Subcutaneous abdominal adipose tissue (tissue), 5 donors: Measurements from ENCODE around the gene POU2F1.

Experiments used
- H3K27ac ChIP-seq: one replicate; pipeline ENCODE4 v1.7.0; 2013; ENCODE audit warnings: low read depth, mild to moderate bottlenecking, inconsistent platforms, low read length, moderate library complexity
- H3K27me3 ChIP-seq, 5 donors: one replicate each; pipeline ENCODE4 v1.7.0; 2013; ENCODE audit warnings: low read length in 5 of 5, inconsistent platforms in 1 of 5; ENCODE audit not compliant: control insufficient read depth in 5 of 5, insufficient read depth in 4 of 5
- H3K36me3 ChIP-seq, 5 donors: one replicate each; pipeline ENCODE4 v1.7.0; 2013; ENCODE audit warnings: low read length in 5 of 5; ENCODE audit not compliant: control insufficient read depth in 5 of 5, insufficient read depth in 5 of 5
- H3K4me1 ChIP-seq, 5 donors: one replicate each; pipeline ENCODE4 v1.7.0; 2013; ENCODE audit warnings: low read length in 5 of 5, mild to moderate bottlenecking in 3 of 5, moderate library complexity in 1 of 5; ENCODE audit not compliant: control insufficient read depth in 5 of 5, insufficient read depth in 5 of 5
- H3K4me3 ChIP-seq, 5 donors: one replicate each; pipeline ENCODE4 v1.7.0; 2013; ENCODE audit warnings: low read length in 5 of 5, low read depth in 1 of 5
- H3K9ac ChIP-seq, 5 donors: one replicate each; pipeline ENCODE4 v1.7.0; 2013; ENCODE audit warnings: low read length in 5 of 5, mild to moderate bottlenecking in 4 of 5, moderate library complexity in 3 of 5
- H3K9me3 ChIP-seq, 5 donors: one replicate each; pipeline ENCODE4 v1.7.0; 2013; ENCODE audit warnings: low read length in 5 of 5; ENCODE audit not compliant: control insufficient read depth in 5 of 5
- donor health status: healthy.
- donor health status: healthy.
- donor health status: healthy.
- donor health status: healthy.
- donor health status: healthy.

POU2F1 gene

GRCh38 chr1:167472752-167473521, 252.3 kb downstream of the POU2F1 start:
- Histone ChIP-seq H3K4me3 (no peak overlapping the region), H3K36me3 (no peaks in the 10 kb centered on the region)

GRCh38 chr1:167473761-167474160, 253.1 kb downstream of the POU2F1 start:
- no peaks in the 10 kb centered on the region for H3K4me1 ChIP-seq
- H3K27me3 ChIP-seq = peaks cover 0 to 5% (median 3%) of the 10 kb centered on the region in 5 donors
- H3K36me3 ChIP-seq = no peaks in the 10 kb centered on the region
- H3K4me3 ChIP-seq = no peak overlapping the region
- no peaks in the 10 kb centered on the region for H3K9me3 ChIP-seq
- H3K27ac ChIP-seq = no peak overlapping the region
- H3K9ac ChIP-seq = no peak overlapping the region

More at GRCh38 chr1:167472752-167473521, 252.3 kb downstream of the POU2F1 start:
- Histone ChIP-seq H3K27me3 (peaks cover 0 to 5% (median 3%) of the 10 kb centered on the region in 5 donors), H3K9me3 (no peaks in the 10 kb centered on the region), H3K9ac (no peak overlapping the region), H3K27ac (no peak overlapping the region), H3K4me1 (no peaks in the 10 kb centered on the region)

DNA sequence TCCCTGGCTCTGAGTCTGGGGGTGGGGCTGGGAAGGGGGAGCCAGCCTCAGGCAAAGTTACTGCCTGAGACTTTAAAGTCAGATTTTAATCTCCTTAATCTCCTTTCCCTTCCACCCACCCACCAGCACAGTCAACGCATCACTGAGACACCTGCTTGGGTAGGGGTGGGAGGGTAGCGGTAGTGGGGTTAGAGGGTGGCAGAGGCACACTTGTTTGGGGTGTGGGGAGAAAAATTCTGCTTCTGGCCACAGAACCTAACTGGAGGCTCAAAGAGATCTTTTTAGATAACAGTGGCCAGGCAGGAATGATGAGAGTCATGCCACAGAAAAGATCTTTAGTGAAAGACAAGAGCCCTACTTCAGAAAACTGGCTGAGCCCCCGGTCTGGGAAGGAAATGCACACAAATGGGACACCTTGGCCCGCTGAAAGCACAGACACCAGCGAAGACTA, 253.5 kb downstream of the POU2F1 start:
- Histone ChIP-seq H3K27ac (no peak overlapping the region), H3K27me3 (peaks cover 0 to 5% (median 3%) of the 10 kb centered on the region in 5 donors), H3K36me3 (no peaks in the 10 kb centered on the region), H3K4me1 (no peaks in the 10 kb centered on the region), H3K4me3 (no peak overlapping the region), H3K9ac (no peak overlapping the region), H3K9me3 (no peaks in the 10 kb centered on the region)

DNA sequence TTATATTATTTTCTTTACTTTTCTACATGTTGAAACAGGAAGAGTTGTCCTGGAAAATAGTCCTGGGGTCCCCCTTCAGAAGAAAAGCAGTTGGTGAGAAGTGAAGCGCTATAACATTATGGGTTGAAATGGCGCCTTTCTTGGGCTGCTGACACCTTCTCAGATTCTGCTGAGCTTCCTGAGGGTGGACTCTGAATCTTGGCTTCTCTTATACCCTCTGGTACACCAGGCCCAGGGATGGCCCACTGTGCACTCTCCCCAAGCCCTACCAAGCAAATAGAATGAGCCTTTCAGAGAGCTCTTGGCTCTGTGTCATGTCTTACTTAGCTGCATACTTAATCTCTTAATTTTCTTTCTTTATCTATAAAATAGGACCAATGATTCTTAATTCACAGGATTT, 255.4 kb downstream of the POU2F1 start:
- no peak overlapping the region for H3K27ac ChIP-seq
- H3K4me1 ChIP-seq = no peaks in the 10 kb centered on the region
- H3K4me3 ChIP-seq = no peak overlapping the region
- no peaks in the 10 kb centered on the region for H3K9me3 ChIP-seq
- H3K36me3 ChIP-seq = no peaks in the 10 kb centered on the region
- H3K9ac ChIP-seq = no peak overlapping the region
- H3K27me3 ChIP-seq = peaks cover 0 to 5% (median 3%) of the 10 kb centered on the region in 5 donors
